Colonic mucosa (tissue), 4 donors: Measurements from ENCODE around the gene PIP5K1B. TPM values are rescaled to one million over a fixed set of nuclear protein-coding genes. Genes with fewer than 3 reads are reported as not detected.

ENCODE experiments used
- DNase-seq: peaks from one replicate; pipeline ENCODE4 v3.0.0-alpha.2; 2020
- H3K27ac ChIP-seq: fragments of 200-600 bp; one replicate; pipeline ENCODE4 v1.8.0; 2021
- H3K27me3 ChIP-seq: fragments of 200-600 bp; one replicate; pipeline ENCODE4 v1.8.0; 2021
- H3K36me3 ChIP-seq: fragments of 200-600 bp; one replicate; pipeline ENCODE4 v1.8.0; 2021
- H3K4me1 ChIP-seq: fragments of 200-600 bp; one replicate; pipeline ENCODE4 v1.8.0; 2021; ENCODE audit warnings: mild to moderate bottlenecking
- H3K4me3 ChIP-seq: fragments of 200-600 bp; one replicate; pipeline ENCODE4 v1.8.0; 2021
- H3K9ac ChIP-seq, 2 donors: one replicate each; pipeline ENCODE4 v1.7.0; 2013; ENCODE audit warnings: control low read depth in 2 of 2, low read depth in 2 of 2, low read length in 2 of 2
- H3K9me3 ChIP-seq: fragments of 200-600 bp; one replicate; pipeline ENCODE4 v1.8.0; 2021
- CTCF ChIP-seq: fragments of 200-600 bp; IDR thresholded peaks from one replicate; pipeline ENCODE4 v1.8.0; 2022; ENCODE audit warnings: antibody characterized with exemption, mild to moderate bottlenecking
- intact Hi-C: fragments of 100-400 bp; cut with DNase I; formaldehyde crosslinking; loops from one replicate; pipeline ENCODE4 v1.14.1; 2022
- total RNA-seq, 2 donors: library from RNA; stranded (reverse); fragmentation: NEBNext Ultra II Directional in 1 of 2; extraction: Animal tissue kit (Norgen Biotek cat#: 25700) in 1 of 2; gene quantifications; one replicate each; pipeline ENCODE4 v1.2.1, GENCODE V29; 2021
- donor health status: healthy.
- donor health status: DM: no; HTN: no; CAD: no.
- donor health status: DM: no; HTN: no; CAD: no.

Gene PIP5K1B
- total RNA-seq, 2 donors from 2014 or later, result 59.2 to 74.2 TPM

GRCh38 chr9:68905129-68905528 lies 200.1 kb downstream of the PIP5K1B start:
- no peaks in the 10 kb centered on the region for H3K4me1 ChIP-seq
- DNase-seq, result no peak
- no peaks in the 10 kb centered on the region for H3K27me3 ChIP-seq
- no peaks in the 10 kb centered on the region for H3K9me3 ChIP-seq
- intact Hi-C loops, result no loop called here
- H3K4me3 ChIP-seq, result no peak overlapping the region
- no peak overlapping the region for H3K9ac ChIP-seq
- no peak overlapping the region for H3K27ac ChIP-seq
- TF ChIP-seq CTCF, result no peak
- H3K36me3 ChIP-seq, result no peaks in the 10 kb centered on the region

GRCh38 chr9:68907910-68908309 lies 202.9 kb downstream of the PIP5K1B start:
- H3K4me1 ChIP-seq, result no peaks in the 10 kb centered on the region
- no peak for TF ChIP-seq CTCF
- H3K27ac ChIP-seq, result no peak overlapping the region
- no peaks in the 10 kb centered on the region for H3K9me3 ChIP-seq
- H3K4me3 ChIP-seq, result no peak overlapping the region
- no peaks in the 10 kb centered on the region for H3K36me3 ChIP-seq
- H3K9ac ChIP-seq, result no peak overlapping the region
- intact Hi-C loops, result no loop called here
- no peak for DNase-seq
- no peaks in the 10 kb centered on the region for H3K27me3 ChIP-seq

- Histone ChIP-seq H3K9me3 (no peaks in the 10 kb centered on the region), H3K4me1 (no peaks in the 10 kb centered on the region), H3K9ac (no peak overlapping the region), H3K27me3 (no peaks in the 10 kb centered on the region), H3K27ac (peak overlapping the region; percentile 1), H3K4me3 (no peak overlapping the region), H3K36me3 (no peaks in the 10 kb centered on the region)
- no peak for DNase-seq
- TF ChIP-seq CTCF, result no peak
- intact Hi-C loops, result no loop called here
Measured at GRCh38 chr9:68912561-68912960, 207.5 kb downstream of the PIP5K1B start.

- Histone ChIP-seq H3K36me3 (no peaks in the 10 kb centered on the region), H3K4me1 (no peaks in the 10 kb centered on the region), H3K9me3 (no peaks in the 10 kb centered on the region), H3K27ac (peak overlapping the region; percentile 1), H3K4me3 (no peak overlapping the region), H3K9ac (no peak overlapping the region), H3K27me3 (no peaks in the 10 kb centered on the region)
- DNase-seq, result no peak
- intact Hi-C loops, result no loop called here
- TF ChIP-seq CTCF, result no peak
Measured at GRCh38 chr9:68913054-68913453, 208.0 kb downstream of the PIP5K1B start.

GRCh38 chr9:68914751-68915150 lies 209.7 kb downstream of the PIP5K1B start:
- Histone ChIP-seq H3K4me3 (no peak overlapping the region), H3K27me3 (no peaks in the 10 kb centered on the region), H3K4me1 (no peaks in the 10 kb centered on the region), H3K9me3 (no peaks in the 10 kb centered on the region), H3K27ac (no peak overlapping the region), H3K9ac (no peak overlapping the region), H3K36me3 (no peaks in the 10 kb centered on the region)
- intact Hi-C loops, result no loop called here
- DNase-seq, result no peak
- no peak for TF ChIP-seq CTCF

GRCh38 chr9:68919661-68920060 lies 214.6 kb downstream of the PIP5K1B start:
- H3K9me3 ChIP-seq, result no peaks in the 10 kb centered on the region
- intact Hi-C loops, result no loop called here
- DNase-seq, result no peak
- H3K27me3 ChIP-seq, result no peaks in the 10 kb centered on the region
- H3K27ac ChIP-seq, result no peak overlapping the region
- H3K4me1 ChIP-seq, result no peaks in the 10 kb centered on the region
- no peak overlapping the region for H3K9ac ChIP-seq
- H3K36me3 ChIP-seq, result no peaks in the 10 kb centered on the region
- H3K4me3 ChIP-seq, result no peak overlapping the region
- TF ChIP-seq CTCF, result no peak
